ENCODE data around the gene PRDX5. TPM values are rescaled to one million over a fixed set of nuclear protein-coding genes. Genes with fewer than 3 reads are reported as not detected.
A peak's percentile ranks its signal among the peaks of the same experiment; 100 is the strongest.

PRDX5 gene
- total and polyA plus RNA-seq, 10 of the 15 experiments (the other 5 are each of a cell fraction or from before 2014, with no cell fraction given) = 95.7 to 406 (median 240) TPM

DNA sequence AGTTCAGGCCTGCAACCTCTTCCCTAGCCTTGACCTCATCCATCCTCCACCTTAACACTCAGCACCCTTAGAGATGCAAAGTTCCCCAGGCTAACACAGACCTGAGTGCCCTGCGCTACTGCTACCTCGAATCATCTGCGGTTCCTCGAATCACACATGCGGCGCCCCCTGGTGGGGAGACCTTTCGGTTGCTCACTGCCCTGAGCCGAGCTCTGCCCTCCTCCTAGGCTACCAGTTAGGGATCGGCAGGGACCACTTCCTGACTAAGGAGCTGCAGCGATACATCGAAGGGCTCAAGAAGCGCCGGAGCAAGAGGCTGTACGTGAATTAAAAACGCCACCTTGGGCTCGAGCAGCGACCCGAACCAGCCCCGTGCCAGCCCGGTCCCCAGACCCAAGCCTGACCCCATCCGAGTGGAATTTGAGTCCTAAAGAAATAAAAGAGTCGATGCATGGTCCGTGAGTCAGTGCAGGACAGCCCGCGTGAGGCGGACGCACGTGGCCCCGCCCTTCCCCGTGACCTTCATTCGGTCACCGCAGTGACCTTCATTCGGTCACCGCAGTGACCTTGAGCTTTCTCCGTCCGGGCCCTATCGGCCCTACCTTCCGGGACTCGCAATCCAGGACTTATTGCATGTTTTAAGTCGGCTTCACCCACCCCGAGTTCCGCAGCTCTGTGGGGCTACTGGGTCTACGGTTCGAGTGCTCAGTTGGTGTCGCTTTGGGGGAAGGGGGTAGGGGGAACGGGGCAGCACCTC is 13.4 kb upstream of the PRDX5 start (continued):
- no peak for TF ChIP-seq GABPA (IDR thresholded peaks at IDR 0.05; ENCODE audit: low read depth)
- TF ChIP-seq JUNB (IDR thresholded peaks at IDR 0.05) = 0 out of 2 replicates have a peak, but pooled peaks have one; percentile 12
- TF ChIP-seq, protein P1, sequence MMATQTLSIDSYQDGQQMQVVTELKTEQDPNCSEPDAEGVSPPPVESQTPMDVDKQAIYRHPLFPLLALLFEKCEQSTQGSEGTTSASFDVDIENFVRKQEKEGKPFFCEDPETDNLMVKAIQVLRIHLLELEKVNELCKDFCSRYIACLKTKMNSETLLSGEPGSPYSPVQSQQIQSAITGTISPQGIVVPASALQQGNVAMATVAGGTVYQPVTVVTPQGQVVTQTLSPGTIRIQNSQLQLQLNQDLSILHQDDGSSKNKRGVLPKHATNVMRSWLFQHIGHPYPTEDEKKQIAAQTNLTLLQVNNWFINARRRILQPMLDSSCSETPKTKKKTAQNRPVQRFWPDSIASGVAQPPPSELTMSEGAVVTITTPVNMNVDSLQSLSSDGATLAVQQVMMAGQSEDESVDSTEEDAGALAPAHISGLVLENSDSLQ (IDR thresholded peaks at IDR 0.05) = peak; percentile 30
- TF ChIP-seq MEF2B (IDR thresholded peaks at IDR 0.05; ENCODE audit: partially characterized antibody, poor library complexity, severe bottlenecking) = peak; percentile 44
- no peak for TF ChIP-seq NFXL1 (IDR thresholded peaks at IDR 0.05; ENCODE audit: borderline replicate concordance)
- TF ChIP-seq ETV6 (conservative IDR thresholded peaks at IDR 0.05 in 1 of 2, IDR thresholded peaks at IDR 0.05 in 1 of 2; ENCODE audit: borderline replicate concordance in 1 of 2, low read depth in 1 of 2) = no peak
- TF ChIP-seq RUNX3 (IDR thresholded peaks at IDR 0.05; ENCODE audit: low read length) = peak; percentile 79
- 0 out of 2 replicates have a peak, but pooled peaks have one; percentile 31 for TF ChIP-seq PAX5 (IDR thresholded peaks at IDR 0.05; ENCODE audit: borderline replicate concordance, low read depth, low read length)
- no peak for TF ChIP-seq TCF12 (IDR thresholded peaks at IDR 0.05; ENCODE audit: low read depth, low read length)
- TF ChIP-seq CBFB (IDR thresholded peaks at IDR 0.05; ENCODE audit: low read depth) = no peak
- no peak for TF ChIP-seq RFX5 (IDR thresholded peaks at IDR 0.05; ENCODE audit: low read depth, low read length)
- TF ChIP-seq, protein P2, sequence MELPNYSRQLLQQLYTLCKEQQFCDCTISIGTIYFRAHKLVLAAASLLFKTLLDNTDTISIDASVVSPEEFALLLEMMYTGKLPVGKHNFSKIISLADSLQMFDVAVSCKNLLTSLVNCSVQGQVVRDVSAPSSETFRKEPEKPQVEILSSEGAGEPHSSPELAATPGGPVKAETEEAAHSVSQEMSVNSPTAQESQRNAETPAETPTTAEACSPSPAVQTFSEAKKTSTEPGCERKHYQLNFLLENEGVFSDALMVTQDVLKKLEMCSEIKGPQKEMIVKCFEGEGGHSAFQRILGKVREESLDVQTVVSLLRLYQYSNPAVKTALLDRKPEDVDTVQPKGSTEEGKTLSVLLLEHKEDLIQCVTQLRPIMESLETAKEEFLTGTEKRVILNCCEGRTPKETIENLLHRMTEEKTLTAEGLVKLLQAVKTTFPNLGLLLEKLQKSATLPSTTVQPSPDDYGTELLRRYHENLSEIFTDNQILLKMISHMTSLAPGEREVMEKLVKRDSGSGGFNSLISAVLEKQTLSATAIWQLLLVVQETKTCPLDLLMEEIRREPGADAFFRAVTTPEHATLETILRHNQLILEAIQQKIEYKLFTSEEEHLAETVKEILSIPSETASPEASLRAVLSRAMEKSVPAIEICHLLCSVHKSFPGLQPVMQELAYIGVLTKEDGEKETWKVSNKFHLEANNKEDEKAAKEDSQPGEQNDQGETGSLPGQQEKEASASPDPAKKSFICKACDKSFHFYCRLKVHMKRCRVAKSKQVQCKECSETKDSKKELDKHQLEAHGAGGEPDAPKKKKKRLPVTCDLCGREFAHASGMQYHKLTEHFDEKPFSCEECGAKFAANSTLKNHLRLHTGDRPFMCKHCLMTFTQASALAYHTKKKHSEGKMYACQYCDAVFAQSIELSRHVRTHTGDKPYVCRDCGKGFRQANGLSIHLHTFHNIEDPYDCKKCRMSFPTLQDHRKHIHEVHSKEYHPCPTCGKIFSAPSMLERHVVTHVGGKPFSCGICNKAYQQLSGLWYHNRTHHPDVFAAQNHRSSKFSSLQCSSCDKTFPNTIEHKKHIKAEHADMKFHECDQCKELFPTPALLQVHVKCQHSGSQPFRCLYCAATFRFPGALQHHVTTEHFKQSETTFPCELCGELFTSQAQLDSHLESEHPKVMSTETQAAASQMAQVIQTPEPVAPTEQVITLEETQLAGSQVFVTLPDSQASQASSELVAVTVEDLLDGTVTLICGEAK (IDR thresholded peaks at IDR 0.05; ENCODE audit: borderline replicate concordance) = peak; percentile 43; the same call in 1 of the 2 replicates
- no peak for TF ChIP-seq ZNF24 (IDR thresholded peaks at IDR 0.05)
- no peak for TF ChIP-seq SMAD1 (IDR thresholded peaks at IDR 0.05; ENCODE audit: low read depth, partially characterized antibody)
- TF ChIP-seq SMARCA5 (IDR thresholded peaks at IDR 0.05) = peak; percentile 93; the same call in 1 of the 2 replicates
- TF ChIP-seq, protein P3, sequence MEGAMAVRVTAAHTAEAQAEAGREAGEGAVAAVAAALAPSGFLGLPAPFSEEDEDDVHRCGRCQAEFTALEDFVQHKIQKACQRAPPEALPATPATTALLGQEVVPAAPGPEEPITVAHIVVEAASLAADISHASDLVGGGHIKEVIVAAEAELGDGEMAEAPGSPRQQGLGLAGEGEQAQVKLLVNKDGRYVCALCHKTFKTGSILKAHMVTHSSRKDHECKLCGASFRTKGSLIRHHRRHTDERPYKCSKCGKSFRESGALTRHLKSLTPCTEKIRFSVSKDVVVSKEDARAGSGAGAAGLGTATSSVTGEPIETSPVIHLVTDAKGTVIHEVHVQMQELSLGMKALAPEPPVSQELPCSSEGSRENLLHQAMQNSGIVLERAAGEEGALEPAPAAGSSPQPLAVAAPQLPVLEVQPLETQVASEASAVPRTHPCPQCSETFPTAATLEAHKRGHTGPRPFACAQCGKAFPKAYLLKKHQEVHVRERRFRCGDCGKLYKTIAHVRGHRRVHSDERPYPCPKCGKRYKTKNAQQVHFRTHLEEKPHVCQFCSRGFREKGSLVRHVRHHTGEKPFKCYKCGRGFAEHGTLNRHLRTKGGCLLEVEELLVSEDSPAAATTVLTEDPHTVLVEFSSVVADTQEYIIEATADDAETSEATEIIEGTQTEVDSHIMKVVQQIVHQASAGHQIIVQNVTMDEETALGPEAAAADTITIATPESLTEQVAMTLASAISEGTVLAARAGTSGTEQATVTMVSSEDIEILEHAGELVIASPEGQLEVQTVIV (IDR thresholded peaks at IDR 0.05; ENCODE audit: borderline replicate concordance, partially characterized antibody) = no peak
- peak; percentile 79 for TF ChIP-seq RAD51 (IDR thresholded peaks at IDR 0.05)
- TF ChIP-seq, protein P4, sequence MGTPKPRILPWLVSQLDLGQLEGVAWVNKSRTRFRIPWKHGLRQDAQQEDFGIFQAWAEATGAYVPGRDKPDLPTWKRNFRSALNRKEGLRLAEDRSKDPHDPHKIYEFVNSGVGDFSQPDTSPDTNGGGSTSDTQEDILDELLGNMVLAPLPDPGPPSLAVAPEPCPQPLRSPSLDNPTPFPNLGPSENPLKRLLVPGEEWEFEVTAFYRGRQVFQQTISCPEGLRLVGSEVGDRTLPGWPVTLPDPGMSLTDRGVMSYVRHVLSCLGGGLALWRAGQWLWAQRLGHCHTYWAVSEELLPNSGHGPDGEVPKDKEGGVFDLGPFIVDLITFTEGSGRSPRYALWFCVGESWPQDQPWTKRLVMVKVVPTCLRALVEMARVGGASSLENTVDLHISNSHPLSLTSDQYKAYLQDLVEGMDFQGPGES (IDR thresholded peaks at IDR 0.05) = no peak; the same call in 1 of the 2 replicates
- TF ChIP-seq HDAC6 (IDR thresholded peaks at IDR 0.05; ENCODE audit: unreplicated experiment) = no peak
- no peak for TF ChIP-seq NFYB (IDR thresholded peaks at IDR 0.05; ENCODE audit: insufficient read depth, low read depth, low read length)

All from GM12878 (cell line).